ENCODE results near the gene RPS24. TPM values are rescaled to one million over a fixed set of nuclear protein-coding genes. Genes with fewer than 3 reads are reported as not detected.
"Not testable (repeated sequence)": the region's sequence is repeated elsewhere in the genome, so short reads cannot be mapped to it uniquely, and the experiment has no call there.

The RPS24 gene
- total RNA-seq, 1 donor from 2014 or later: 5,046 TPM

DNA sequence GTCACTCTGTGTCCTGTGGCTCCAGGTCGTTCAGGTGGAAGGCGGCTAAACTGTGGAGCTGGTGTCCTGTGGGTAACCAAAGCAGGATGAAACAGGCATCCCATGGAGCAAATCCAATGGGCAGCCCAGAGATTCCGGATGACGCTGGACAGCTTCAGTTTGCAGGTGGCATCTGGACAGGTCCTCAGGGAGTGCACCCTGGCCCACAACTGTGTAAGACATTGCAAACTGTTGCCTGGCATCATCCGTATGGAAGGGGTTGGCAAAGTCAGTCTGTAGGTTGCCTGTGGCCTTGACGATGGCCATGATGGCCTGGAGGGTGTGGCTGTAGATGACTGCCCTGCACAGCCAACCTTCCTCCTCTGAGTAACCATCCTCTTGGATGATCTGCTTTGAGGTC is 35.5 kb downstream of the RPS24 start:
- FAIRE-seq (peak; percentile 77), DNase-seq (ENCODE audit: low read depth) (no peak)
- TF ChIP-seq, protein P1, sequence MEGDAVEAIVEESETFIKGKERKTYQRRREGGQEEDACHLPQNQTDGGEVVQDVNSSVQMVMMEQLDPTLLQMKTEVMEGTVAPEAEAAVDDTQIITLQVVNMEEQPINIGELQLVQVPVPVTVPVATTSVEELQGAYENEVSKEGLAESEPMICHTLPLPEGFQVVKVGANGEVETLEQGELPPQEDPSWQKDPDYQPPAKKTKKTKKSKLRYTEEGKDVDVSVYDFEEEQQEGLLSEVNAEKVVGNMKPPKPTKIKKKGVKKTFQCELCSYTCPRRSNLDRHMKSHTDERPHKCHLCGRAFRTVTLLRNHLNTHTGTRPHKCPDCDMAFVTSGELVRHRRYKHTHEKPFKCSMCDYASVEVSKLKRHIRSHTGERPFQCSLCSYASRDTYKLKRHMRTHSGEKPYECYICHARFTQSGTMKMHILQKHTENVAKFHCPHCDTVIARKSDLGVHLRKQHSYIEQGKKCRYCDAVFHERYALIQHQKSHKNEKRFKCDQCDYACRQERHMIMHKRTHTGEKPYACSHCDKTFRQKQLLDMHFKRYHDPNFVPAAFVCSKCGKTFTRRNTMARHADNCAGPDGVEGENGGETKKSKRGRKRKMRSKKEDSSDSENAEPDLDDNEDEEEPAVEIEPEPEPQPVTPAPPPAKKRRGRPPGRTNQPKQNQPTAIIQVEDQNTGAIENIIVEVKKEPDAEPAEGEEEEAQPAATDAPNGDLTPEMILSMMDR (IDR thresholded peaks at IDR 0.05; ENCODE audit: insufficient read depth, low read length, severe bottlenecking): no peak
- peaks cover 3% of the 10 kb centered on the region for H3K27me3 ChIP-seq (ENCODE audit: control insufficient read depth, insufficient read depth, low read length)
- no peak overlapping the region for H3K4me3 ChIP-seq (ENCODE audit: low read depth, low read length)
- H3K36me3 ChIP-seq (ENCODE audit: control insufficient read depth, insufficient read depth, low read length): no peaks in the 10 kb centered on the region

DNA sequence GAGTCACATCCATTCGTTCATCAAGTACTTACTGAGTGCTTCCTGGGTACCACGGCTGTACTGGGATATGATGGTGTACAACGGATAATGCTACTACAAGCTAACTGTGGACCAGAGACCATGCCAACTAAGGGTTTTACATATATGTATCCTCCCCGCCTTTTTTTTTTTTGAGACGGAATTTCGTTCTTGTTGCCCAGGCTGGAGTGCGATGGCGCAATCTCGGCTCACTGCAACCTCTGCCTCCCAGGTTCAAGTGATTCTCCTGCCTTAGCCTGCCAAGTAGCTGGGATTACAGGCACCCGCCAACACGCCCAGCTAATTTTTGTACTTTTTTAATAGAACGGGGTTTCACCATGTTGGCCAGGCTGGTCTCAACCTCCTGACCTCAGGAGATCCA is 36.4 kb downstream of the RPS24 start:
- not testable (repeated sequence) for H3K27me3 ChIP-seq (ENCODE audit: control insufficient read depth, insufficient read depth, low read length); H3K4me3 ChIP-seq (ENCODE audit: low read depth, low read length); DNase-seq (ENCODE audit: low read depth); H3K36me3 ChIP-seq (ENCODE audit: control insufficient read depth, insufficient read depth, low read length); FAIRE-seq

DNA sequence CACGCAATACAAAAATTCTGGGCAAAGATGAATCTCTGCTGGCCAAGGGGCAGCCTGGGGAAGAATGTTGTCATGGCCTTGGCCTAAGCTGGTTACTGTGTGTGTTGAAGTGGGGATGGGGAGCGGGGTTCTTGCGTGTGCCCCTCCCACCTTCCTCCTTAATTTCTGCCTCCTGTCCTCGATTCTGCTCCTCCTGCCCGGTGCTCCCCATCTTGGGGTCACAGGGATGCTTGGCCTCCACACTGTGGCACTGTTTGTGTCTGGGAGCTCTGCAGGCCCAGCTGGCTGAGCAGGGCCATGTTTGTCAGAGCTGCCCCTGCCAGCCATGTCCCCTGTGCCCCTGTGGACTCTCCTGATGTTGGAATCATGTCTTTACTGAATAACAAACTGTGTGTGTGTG is 37.1 kb downstream of the RPS24 start:
- DNase-seq (ENCODE audit: low read depth) (no peak), FAIRE-seq (no peak)
- Histone ChIP-seq H3K27me3 (ENCODE audit: control insufficient read depth, insufficient read depth, low read length) (peaks cover 3% of the 10 kb centered on the region), H3K36me3 (ENCODE audit: control insufficient read depth, insufficient read depth, low read length) (no peaks in the 10 kb centered on the region), H3K4me3 (ENCODE audit: low read depth, low read length) (no peak overlapping the region)
- TF ChIP-seq, protein P1 (IDR thresholded peaks at IDR 0.05; ENCODE audit: insufficient read depth, low read length, severe bottlenecking): no peak

GRCh38 chr10:78071140-78071856 is 37.6 kb downstream of the RPS24 start:
- Histone ChIP-seq H3K36me3 (ENCODE audit: control insufficient read depth, insufficient read depth, low read length) (no peaks in the 10 kb centered on the region), H3K4me3 (ENCODE audit: low read depth, low read length) (no peak overlapping the region), H3K27me3 (ENCODE audit: control insufficient read depth, insufficient read depth, low read length) (peaks cover 3% of the 10 kb centered on the region)
- DNase-seq (ENCODE audit: low read depth) (no peak), FAIRE-seq (no peak)
- TF ChIP-seq, protein P1 (IDR thresholded peaks at IDR 0.05; ENCODE audit: insufficient read depth, low read length, severe bottlenecking): no peak

GRCh38 chr10:78071857-78072179 is 38.2 kb downstream of the RPS24 start:
- DNase-seq (ENCODE audit: low read depth) (no peak), FAIRE-seq (no peak)
- H3K27me3 ChIP-seq (ENCODE audit: control insufficient read depth, insufficient read depth, low read length): peaks cover 3% of the 10 kb centered on the region
- no peak overlapping the region for H3K4me3 ChIP-seq (ENCODE audit: low read depth, low read length)
- H3K36me3 ChIP-seq (ENCODE audit: control insufficient read depth, insufficient read depth, low read length): no peaks in the 10 kb centered on the region
- TF ChIP-seq, protein P1 (IDR thresholded peaks at IDR 0.05; ENCODE audit: insufficient read depth, low read length, severe bottlenecking): no peak

DNA sequence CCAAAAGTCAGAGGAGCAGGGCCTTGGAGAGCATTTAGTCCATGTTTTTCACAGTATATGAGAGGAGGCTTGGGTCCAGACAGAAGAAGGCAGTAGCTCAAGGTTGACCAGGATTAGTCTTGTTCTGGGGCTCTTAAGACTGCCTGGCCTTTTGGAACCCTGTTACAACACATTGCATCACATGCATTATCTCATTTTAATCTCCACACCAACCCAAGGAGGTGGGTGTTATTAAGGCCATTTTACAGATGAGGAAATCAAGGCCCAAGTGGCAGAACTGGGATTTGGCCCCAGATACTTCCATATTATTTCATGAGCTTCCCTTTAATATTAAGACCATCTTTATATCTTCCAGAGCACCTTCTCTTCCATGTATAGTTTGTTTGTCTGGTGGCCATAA is 38.8 kb downstream of the RPS24 start:
- no peak overlapping the region for H3K4me3 ChIP-seq (ENCODE audit: low read depth, low read length)
- TF ChIP-seq, protein P1 (IDR thresholded peaks at IDR 0.05; ENCODE audit: insufficient read depth, low read length, severe bottlenecking): no peak
- FAIRE-seq (no peak), DNase-seq (ENCODE audit: low read depth) (no peak)
- no peaks in the 10 kb centered on the region for H3K36me3 ChIP-seq (ENCODE audit: control insufficient read depth, insufficient read depth, low read length)
- peaks cover 3% of the 10 kb centered on the region for H3K27me3 ChIP-seq (ENCODE audit: control insufficient read depth, insufficient read depth, low read length)

GRCh38 chr10:78075806-78076205 is 42.1 kb downstream of the RPS24 start:
- H3K4me3 ChIP-seq (ENCODE audit: low read depth, low read length); H3K36me3 ChIP-seq (ENCODE audit: control insufficient read depth, insufficient read depth, low read length); DNase-seq (ENCODE audit: low read depth); FAIRE-seq; H3K27me3 ChIP-seq (ENCODE audit: control insufficient read depth, insufficient read depth, low read length): not testable (repeated sequence)

Data from bronchial epithelial cell (primary cell).